ENCODE measurements around the gene SARM1. TPM values are rescaled to one million over a fixed set of nuclear protein-coding genes. Genes with fewer than 3 reads are reported as not detected.

SARM1 gene
- total and polyA plus RNA-seq, 9 of the 15 experiments (the other 6 are each of a cell fraction or from before 2014, with no cell fraction given): 0.04 to 0.55 (median 0.11) TPM; not detected in 2

- TF ChIP-seq HDAC1 (IDR thresholded peaks at IDR 0.05) (no peak), JUND (IDR thresholded peaks at IDR 0.05; ENCODE audit: borderline replicate concordance, low read depth, low read length) (peak; percentile 54; the same call in 1 of the 2 replicates), JUND (tag; IDR thresholded peaks at IDR 0.05; ENCODE audit: borderline replicate concordance, low read depth, low read length) (peak; percentile 69; the same call in 1 of the 3 replicates), ARID4B (CRISPR knock-in tag; IDR thresholded peaks at IDR 0.05) (no peak), SIRT6 (IDR thresholded peaks at IDR 0.05; ENCODE audit: low read depth, low read length) (no peak), EP300 (IDR thresholded peaks at IDR 0.05; ENCODE audit: low read length) (no peak), KAT2B (IDR thresholded peaks at IDR 0.05; ENCODE audit: low read depth, low read length) (no peak), SMAD3 (CRISPR knock-in tag; conservative IDR thresholded peaks at IDR 0.05) (no peak), ZNF766 (CRISPR knock-in tag; conservative IDR thresholded peaks at IDR 0.05) (no peak), CHD7 (IDR thresholded peaks at IDR 0.05; ENCODE audit: low read depth, low read length) (no peak), TARDBP (IDR thresholded peaks at IDR 0.05) (no peak)
Observed at GRCh38 chr17:28379814-28380801, 8.6 kb downstream of the SARM1 start (continued).

All from K562 (cell line).